Endodermal cell (in vitro differentiated cells): ENCODE results near the gene MYLK4. TPM values are rescaled to one million over a fixed set of nuclear protein-coding genes. Genes with fewer than 3 reads are reported as not detected.

Source experiments
- DNase-seq: peaks from one replicate; pipeline ENCODE4 v3.0.0-alpha.2; 2017
- H3K27ac ChIP-seq: 2 replicates; pipeline ENCODE4 v1.5.1; 2013; ENCODE audit warnings: mild to moderate bottlenecking, low read depth, low read length, moderate library complexity
- H3K27me3 ChIP-seq: 2 replicates; pipeline ENCODE4 v1.6.1; 2013; ENCODE audit warnings: mild to moderate bottlenecking, low read length, moderate library complexity; ENCODE audit not compliant: insufficient read depth, control insufficient read depth, poor library complexity, severe bottlenecking
- H3K36me3 ChIP-seq: 2 replicates; pipeline ENCODE4 v1.7.0; 2013; ENCODE audit warnings: mild to moderate bottlenecking, low read length, moderate library complexity; ENCODE audit not compliant: control insufficient read depth, insufficient read depth
- H3K4me1 ChIP-seq: one replicate; pipeline ENCODE4 v1.7.0; 2013; ENCODE audit warnings: low read length; ENCODE audit not compliant: control insufficient read depth, insufficient read depth
- H3K4me3 ChIP-seq: 2 replicates; pipeline ENCODE4 v1.5.1; 2013; ENCODE audit warnings: mild to moderate bottlenecking, low read length, moderate library complexity
- H3K9ac ChIP-seq: 2 replicates; pipeline ENCODE4 v1.6.1; 2013; ENCODE audit warnings: mild to moderate bottlenecking, low read length, moderate library complexity; ENCODE audit not compliant: poor library complexity, severe bottlenecking; ENCODE audit errors: extremely low read depth
- H3K9me3 ChIP-seq: 2 replicates; pipeline ENCODE4 v1.6.1; 2013; ENCODE audit warnings: mild to moderate bottlenecking, low read length, moderate library complexity; ENCODE audit not compliant: control insufficient read depth
- H3K27ac Mint-ChIP-seq: 2 replicates; pipeline ENCODE4 v1.8.0; 2020; ENCODE audit warnings: mixed read lengths
- H3K27me3 Mint-ChIP-seq: 2 replicates; pipeline ENCODE4 v1.8.0; 2021; ENCODE audit warnings: mild to moderate bottlenecking, mixed read lengths; ENCODE audit not compliant: insufficient read depth
- H3K36me3 Mint-ChIP-seq: 2 replicates; pipeline ENCODE4 v1.8.0; 2020; ENCODE audit warnings: low read depth, mixed read lengths
- H3K4me1 Mint-ChIP-seq: 2 replicates; pipeline ENCODE4 v1.8.0; 2020; ENCODE audit warnings: mixed read lengths
- H3K4me3 Mint-ChIP-seq: 2 replicates; pipeline ENCODE4 v1.8.0; 2020; ENCODE audit warnings: mild to moderate bottlenecking, moderate library complexity, mixed read lengths
- H3K9me3 Mint-ChIP-seq: 2 replicates; pipeline ENCODE4 v1.8.0; 2020; ENCODE audit warnings: mild to moderate bottlenecking, mixed read lengths
- CTCF ChIP-seq: fragments of 200-600 bp; sonication (generic); conservative IDR thresholded peaks from 2 replicates; pipeline ENCODE4 v1.5.0; 2021; ENCODE audit warnings: antibody characterized with exemption, mild to moderate bottlenecking
- WGBS, 2 experiments: methylation state at CpG; one replicate each; pipeline versions ENCODE4 v1.1.5 to v1.1.7; 2013; ENCODE audit warnings: missing lambda C conversion rate in 2 of 2, mixed read lengths in 1 of 2; ENCODE audit not compliant: insufficient coverage in 1 of 2, insufficient read length in 1 of 2; 5-methylcytosine and 5-hydroxymethylcytosine counted together
- total RNA-seq, 2 donors: library from RNA; stranded (reverse); fragmentation: NEBNext Ultra II Directional in 1 of 2; extraction: Animal tissue kit (Norgen Biotek cat#: 25700) in 1 of 2; gene quantifications; 2 replicates in 1 of 2; 3 replicates in 1 of 2; pipeline ENCODE4 v1.2.1, GENCODE V29; 2021

Gene MYLK4
- total RNA-seq, 2 donors from 2014 or later: 0.18 to 0.20 TPM

GRCh38 chr6:2693231-2693630 is 57.5 kb downstream of the MYLK4 start:
- Mint-ChIP-seq H3K4me1 (no peaks in the 10 kb centered on the region), H3K27me3 (no peaks in the 10 kb centered on the region), H3K36me3 (no peaks in the 10 kb centered on the region), H3K4me3 (no peak overlapping the region), H3K9me3 (no peaks in the 10 kb centered on the region), H3K27ac (no peak overlapping the region)
- no peaks in the 10 kb centered on the region for H3K4me1 ChIP-seq
- no peak overlapping the region for H3K9ac ChIP-seq
- no peak for DNase-seq
- no peaks in the 10 kb centered on the region for H3K9me3 ChIP-seq
- H3K4me3 ChIP-seq: no peak overlapping the region
- 94% methylated on average over 1 of the region's 1 CpG; no CpG with 5 or more reads in 1 of the 2 experiments for WGBS, 2 experiments
- H3K27ac ChIP-seq: no peak overlapping the region
- H3K36me3 ChIP-seq: no peaks in the 10 kb centered on the region
- H3K27me3 ChIP-seq: no peaks in the 10 kb centered on the region
- no peak for TF ChIP-seq CTCF

GRCh38 chr6:2688401-2689064 is 62.2 kb downstream of the MYLK4 start:
- no peaks in the 10 kb centered on the region for H3K9me3 ChIP-seq
- H3K27ac Mint-ChIP-seq: no peak overlapping the region

GRCh38 chr6:2687456-2687855 is 63.3 kb downstream of the MYLK4 start:
- H3K36me3 ChIP-seq: no peaks in the 10 kb centered on the region
- no peak overlapping the region for H3K27ac Mint-ChIP-seq
- no peaks in the 10 kb centered on the region for H3K27me3 ChIP-seq
- no peaks in the 10 kb centered on the region for H3K4me1 Mint-ChIP-seq
- no peaks in the 10 kb centered on the region for H3K9me3 Mint-ChIP-seq
- H3K27me3 Mint-ChIP-seq: no peaks in the 10 kb centered on the region
- DNase-seq: no peak
- no peak overlapping the region for H3K9ac ChIP-seq
- no peak overlapping the region for H3K4me3 ChIP-seq
- 90 to 95% methylated on average over 7 of the region's 7 CpGs for WGBS, 2 experiments
- no peak overlapping the region for H3K27ac ChIP-seq
- H3K4me1 ChIP-seq: no peaks in the 10 kb centered on the region
- TF ChIP-seq CTCF: no peak
- H3K36me3 Mint-ChIP-seq: no peaks in the 10 kb centered on the region
- H3K9me3 ChIP-seq: no peaks in the 10 kb centered on the region
- no peak overlapping the region for H3K4me3 Mint-ChIP-seq

More at GRCh38 chr6:2688401-2689064, 62.2 kb downstream of the MYLK4 start:
- no peak for DNase-seq
- 95 to 100% methylated on average over 2 to 8 of the region's 8 CpGs for WGBS, 2 experiments
- Mint-ChIP-seq H3K4me3 (no peak overlapping the region), H3K27me3 (no peaks in the 10 kb centered on the region), H3K4me1 (no peaks in the 10 kb centered on the region), H3K9me3 (no peaks in the 10 kb centered on the region), H3K36me3 (no peaks in the 10 kb centered on the region)
- Histone ChIP-seq H3K4me1 (no peaks in the 10 kb centered on the region), H3K27me3 (no peaks in the 10 kb centered on the region), H3K27ac (no peak overlapping the region), H3K36me3 (no peaks in the 10 kb centered on the region), H3K9ac (no peak overlapping the region), H3K4me3 (no peak overlapping the region)
- TF ChIP-seq CTCF: no peak
